HEK293T (cell line): Measurements from ENCODE around the gene CUX1.

Experiments used
- CTCF ChIA-PET: fragments of 350-600 bp; formaldehyde crosslinking; extraction: SDS; loops from one replicate; lab custom pipeline; 2021; ENCODE audit warnings: antibody characterized with exemption, inconsistent platforms; lab: Yijun Ruan, JAX
- POLR2A ChIA-PET: fragments of 350-600 bp; formaldehyde crosslinking; extraction: SDS; loops from one replicate; lab custom pipeline; 2020; ENCODE audit warnings: antibody characterized with exemption, inconsistent platforms; lab: Yijun Ruan, JAX
- DNase-seq: peaks from one replicate; pipeline ENCODE4 v3.0.0; 2012; ENCODE audit warnings: mixed read lengths; ENCODE audit errors: extremely low spot score
- ARNT ChIP-seq: fragments of 450-650 bp; IDR thresholded peaks from 2 replicates; pipeline ENCODE4 v1.6.1; 2017; ENCODE audit warnings: mild to moderate bottlenecking
- BHLHE40 ChIP-seq: fragments of 450-650 bp; IDR thresholded peaks from 2 replicates; pipeline ENCODE4 v1.6.1; 2016; ENCODE audit warnings: mild to moderate bottlenecking, moderate library complexity, borderline replicate concordance
- CTBP1 ChIP-seq: fragments of 450-650 bp; IDR thresholded peaks from 2 replicates; pipeline ENCODE4 v1.6.1; 2016; ENCODE audit warnings: borderline replicate concordance
- ELF4 ChIP-seq: fragments of 450-650 bp; IDR thresholded peaks from 2 replicates; pipeline ENCODE4 v1.6.1; 2017; ENCODE audit warnings: antibody characterized with exemption
- FOXA1 ChIP-seq: fragments of 450-650 bp; IDR thresholded peaks from 2 replicates; pipeline ENCODE4 v1.6.1; 2016; ENCODE audit warnings: mild to moderate bottlenecking
- FOXK2 ChIP-seq: fragments of 450-650 bp; IDR thresholded peaks from 2 replicates; pipeline ENCODE4 v1.6.1; 2016; ENCODE audit warnings: mild to moderate bottlenecking
- FOXM1 ChIP-seq: fragments of 450-650 bp; IDR thresholded peaks from 2 replicates; pipeline ENCODE4 v1.6.1; 2017; ENCODE audit warnings: mild to moderate bottlenecking, borderline replicate concordance
- HDGF ChIP-seq: fragments of 450-650 bp; IDR thresholded peaks from 2 replicates; pipeline ENCODE4 v1.6.1; 2017; ENCODE audit warnings: antibody characterized with exemption, borderline replicate concordance
- L3MBTL2 ChIP-seq: fragments of 450-650 bp; conservative IDR thresholded peaks from 2 replicates; pipeline ENCODE4 v1.6.1; 2016; ENCODE audit warnings: mild to moderate bottlenecking
- LEF1 ChIP-seq: fragments of 450-650 bp; IDR thresholded peaks from 2 replicates; pipeline ENCODE4 v1.6.1; 2017; ENCODE audit warnings: mild to moderate bottlenecking, borderline replicate concordance
- NFRKB ChIP-seq: fragments of 450-650 bp; IDR thresholded peaks from 2 replicates; pipeline ENCODE4 v1.6.1; 2016; ENCODE audit warnings: mild to moderate bottlenecking, moderate library complexity
- PKNOX1 ChIP-seq: fragments of 450-650 bp; IDR thresholded peaks from 2 replicates; pipeline ENCODE4 v1.6.1; 2016
- SP1 ChIP-seq: fragments of 450-650 bp; IDR thresholded peaks from 2 replicates; pipeline ENCODE4 v1.6.1; 2017
- SUZ12 ChIP-seq: fragments of 450-650 bp; IDR thresholded peaks from 2 replicates; pipeline ENCODE4 v1.6.1; 2016; ENCODE audit warnings: mild to moderate bottlenecking
- TARDBP ChIP-seq: fragments of 450-650 bp; IDR thresholded peaks from 2 replicates; pipeline ENCODE4 v1.6.1; 2016
- ZNF384 ChIP-seq: fragments of 450-650 bp; IDR thresholded peaks from 2 replicates; pipeline ENCODE4 v1.6.1; 2016

The CUX1 gene

GRCh38 chr7:102095321-102096011 lies 278.0 kb downstream of the CUX1 start:
- ChIA-PET POLR2A (no interaction called here), CTCF (interaction anchor here (0.6 kb wide), 1 partner anchor 185 kb away, joined by 4 read pairs; no protein-coding TSS in a partner anchor)
- DNase-seq, result no peak
- TF ChIP-seq TARDBP, result no peak
- no peak for TF ChIP-seq FOXK2
- TF ChIP-seq SP1, result no peak
- no peak for TF ChIP-seq SUZ12
- no peak for TF ChIP-seq HDGF
- TF ChIP-seq CTBP1, result no peak
- TF ChIP-seq ELF4, result no peak
- TF ChIP-seq L3MBTL2, result no peak
- TF ChIP-seq NFRKB, result no peak
- no peak for TF ChIP-seq BHLHE40
- TF ChIP-seq PKNOX1, result no peak
- no peak for TF ChIP-seq ARNT
- no peak for TF ChIP-seq FOXA1
- no peak for TF ChIP-seq ZNF384
- TF ChIP-seq FOXM1, result no peak
- no peak for TF ChIP-seq LEF1

DNA sequence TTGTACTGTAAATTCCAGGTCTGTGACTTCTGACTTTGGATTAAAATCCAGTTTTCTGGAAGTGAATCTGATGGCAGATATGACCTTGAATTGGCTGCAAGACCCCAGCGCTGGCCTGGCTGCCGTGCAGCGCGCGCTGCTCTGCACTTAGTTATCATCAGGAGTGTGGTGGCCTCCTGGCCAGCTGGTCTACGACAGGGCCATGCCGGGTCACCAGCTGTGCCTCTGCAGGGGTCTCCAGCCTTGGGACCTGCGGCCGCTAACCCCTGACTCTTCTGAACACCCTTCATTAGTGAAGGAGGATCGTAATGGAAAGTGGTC lies 278.5 kb downstream of the CUX1 start:
- DNase-seq, result no peak
- ChIA-PET CTCF (no interaction called here), POLR2A (no interaction called here)
- TF ChIP-seq HDGF (no peak), NFRKB (no peak), FOXA1 (no peak), FOXK2 (no peak), ARNT (no peak)

GRCh38 chr7:102096706-102097427 lies 279.4 kb downstream of the CUX1 start:
- ChIA-PET POLR2A (no interaction called here), CTCF (no interaction called here)
- DNase-seq, result no peak
- TF ChIP-seq SUZ12 (no peak), ELF4 (no peak), ZNF384 (no peak), FOXM1 (no peak), PKNOX1 (no peak), BHLHE40 (no peak), ARNT (no peak), TARDBP (no peak), FOXA1 (no peak), HDGF (no peak), NFRKB (no peak), FOXK2 (no peak), CTBP1 (no peak)

DNA sequence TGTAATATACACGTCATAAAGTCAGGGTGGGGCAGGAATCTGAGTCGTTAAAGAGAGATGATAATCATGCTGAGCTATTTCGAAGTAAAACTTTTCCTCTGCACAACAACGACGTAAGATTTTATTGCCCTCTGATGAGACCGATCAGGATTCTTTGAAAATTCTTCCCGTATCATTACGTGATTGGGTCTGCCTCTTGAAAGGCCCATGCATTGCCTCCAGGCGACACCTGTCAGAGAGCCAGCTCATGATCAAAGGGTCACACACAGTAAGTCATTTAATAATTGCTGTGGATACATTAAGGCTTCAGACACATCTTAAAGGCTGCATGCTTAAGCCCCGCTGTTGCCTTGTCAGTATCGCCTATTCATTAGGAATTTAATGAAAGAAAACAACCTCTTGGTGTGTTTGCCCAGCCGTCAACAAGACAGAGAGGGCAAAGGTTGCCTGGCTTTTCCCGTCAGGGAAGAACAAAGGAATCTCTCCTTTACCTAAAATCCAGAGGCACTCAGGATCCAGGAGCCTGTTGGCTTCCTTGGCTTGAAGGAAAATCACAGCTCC lies 280.3 kb downstream of the CUX1 start:
- DNase-seq, result no peak
- CTCF ChIA-PET, result no interaction called here
- no peak for TF ChIP-seq TARDBP
- TF ChIP-seq NFRKB, result no peak
- no peak for TF ChIP-seq FOXM1
- no peak for TF ChIP-seq LEF1
- TF ChIP-seq CTBP1, result no peak
- no peak for TF ChIP-seq BHLHE40
- no peak for TF ChIP-seq HDGF
- TF ChIP-seq SUZ12, result no peak
- no peak for TF ChIP-seq ELF4
- no peak for TF ChIP-seq ZNF384
- no peak for TF ChIP-seq L3MBTL2
- TF ChIP-seq FOXA1, result no peak
- TF ChIP-seq SP1, result no peak
- POLR2A ChIA-PET, result no interaction called here

DNA sequence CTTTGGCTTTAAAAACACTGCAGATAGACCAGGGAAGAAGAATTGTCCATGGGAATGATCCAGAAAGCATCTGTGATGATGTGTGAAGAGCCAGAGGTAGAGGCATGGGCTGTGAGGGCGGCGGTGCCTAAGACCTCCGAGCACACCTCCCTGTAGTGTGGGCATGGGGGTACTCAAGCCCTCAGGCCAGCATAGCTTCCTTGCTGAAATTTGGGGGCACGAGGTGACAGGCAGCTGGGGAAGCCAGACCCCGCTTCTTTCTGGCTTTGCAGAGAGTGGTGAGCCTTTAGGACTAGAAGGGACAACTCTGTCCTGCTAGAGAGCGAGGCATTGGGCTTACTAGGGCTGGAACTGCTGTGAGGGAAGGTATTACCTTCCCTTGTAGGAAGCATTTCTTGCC lies 281.6 kb downstream of the CUX1 start:
- CTCF ChIA-PET, result no interaction called here
- no peak for DNase-seq
- POLR2A ChIA-PET, result no interaction called here
- TF ChIP-seq NFRKB (no peak), HDGF (no peak), SP1 (no peak), TARDBP (no peak), FOXM1 (no peak), FOXA1 (no peak), SUZ12 (no peak), FOXK2 (no peak), LEF1 (no peak), ELF4 (no peak), ARNT (no peak), BHLHE40 (no peak), ZNF384 (no peak), PKNOX1 (no peak), CTBP1 (no peak), L3MBTL2 (no peak)
